DMS 273 (cell line): ENCODE data around the gene RAB8B.
A peak's percentile ranks its signal among the peaks of the same experiment; 100 is the strongest.
"Not testable (repeated sequence)": the region's sequence is repeated elsewhere in the genome, so short reads cannot be mapped to it uniquely, and the experiment has no call there.

ENCODE experiments used
- DNase-seq: peaks from one replicate; lab custom pipeline; 2025; ENCODE audit not compliant: unreplicated experiment; lab: John Stamatoyannopoulos, UW

Gene RAB8B

GRCh38 chr15:63233667-63234423, 44.4 kb downstream of the RAB8B start:
- DNase-seq = no peak

- DNase-seq = peak; percentile 17
Measured at GRCh38 chr15:63234451-63234870, 45.1 kb downstream of the RAB8B start.

- no peak for DNase-seq
Measured at GRCh38 chr15:63236272-63236671, 46.9 kb downstream of the RAB8B start.

- not testable (repeated sequence) for DNase-seq
Measured at GRCh38 chr15:63237086-63237485, 47.7 kb downstream of the RAB8B start.

GRCh38 chr15:63238171-63238570, 48.8 kb downstream of the RAB8B start:
- DNase-seq = no peak

GRCh38 chr15:63238796-63239195, 49.4 kb downstream of the RAB8B start:
- DNase-seq = no peak

GRCh38 chr15:63240109-63240508, 50.7 kb downstream of the RAB8B start:
- no peak for DNase-seq

- no peak for DNase-seq
Measured at GRCh38 chr15:63241316-63241715, 51.9 kb downstream of the RAB8B start.

GRCh38 chr15:63243101-63243500, 53.7 kb downstream of the RAB8B start:
- DNase-seq = no peak

GRCh38 chr15:63243776-63244175, 54.4 kb downstream of the RAB8B start:
- peak; percentile 5 for DNase-seq

GRCh38 chr15:63244399-63244798, 55.0 kb downstream of the RAB8B start:
- DNase-seq = no peak

GRCh38 chr15:63244976-63245645, 55.7 kb downstream of the RAB8B start:
- no peak for DNase-seq

- no peak for DNase-seq
Measured at GRCh38 chr15:63246691-63247469, 57.5 kb downstream of the RAB8B start.

- DNase-seq = no peak
Measured at GRCh38 chr15:63250312-63250965, 61.0 kb downstream of the RAB8B start.

GRCh38 chr15:63251701-63252100, 62.3 kb downstream of the RAB8B start:
- no peak for DNase-seq

GRCh38 chr15:63252292-63252691, 62.9 kb downstream of the RAB8B start:
- no peak for DNase-seq

- no peak for DNase-seq
Measured at GRCh38 chr15:63254991-63255390, 65.6 kb downstream of the RAB8B start.

- peak; percentile 27 for DNase-seq
Measured at GRCh38 chr15:63255489-63255990, 66.1 kb downstream of the RAB8B start.

GRCh38 chr15:63256433-63257274, 67.2 kb downstream of the RAB8B start:
- DNase-seq = peak; percentile 25

- DNase-seq = no peak
Measured at GRCh38 chr15:63258658-63259057, 69.3 kb downstream of the RAB8B start.
